H54 (cell line): ENCODE measurements around the gene SLC1A4.

Experiments
- DNase-seq: peaks from one replicate; pipeline ENCODE4 v3.0.0; 2011; ENCODE audit warnings: low spot score, mixed read lengths; ENCODE audit not compliant: insufficient read length
- FAIRE-seq: peaks from 3 replicates; lab custom pipeline; 2011; peaks lifted over from hg19 to GRCh38; lab: Jason Lieb, UNC
- POLR2A ChIP-seq: IDR thresholded peaks from 2 replicates; pipeline ENCODE4 v1.6.1; 2011; ENCODE audit warnings: low read depth, mild to moderate bottlenecking, low read length

Gene SLC1A4

GRCh38 chr2:64975232-64975821 lies 13.9 kb upstream of the SLC1A4 start:
- TF ChIP-seq POLR2A: no peak
- DNase-seq (peak; percentile 78), FAIRE-seq (peak; percentile 95)

GRCh38 chr2:64976276-64976675 lies 12.9 kb upstream of the SLC1A4 start:
- no peak for FAIRE-seq
- no peak for DNase-seq
- TF ChIP-seq POLR2A: no peak

GRCh38 chr2:64978514-64979268 lies 10.5 kb upstream of the SLC1A4 start:
- DNase-seq: no peak
- peak; percentile 82 for FAIRE-seq
- TF ChIP-seq POLR2A: no peak

- no peak for TF ChIP-seq POLR2A
- no peak for DNase-seq
- FAIRE-seq: no peak
Measured at GRCh38 chr2:64979744-64980143, 9.5 kb upstream of the SLC1A4 start.

- no peak for FAIRE-seq
- no peak for DNase-seq
- TF ChIP-seq POLR2A: no peak
Measured at GRCh38 chr2:64980183-64980582, 9.0 kb upstream of the SLC1A4 start.

- no peak for FAIRE-seq
- DNase-seq: no peak
- no peak for TF ChIP-seq POLR2A
Measured at GRCh38 chr2:64982311-64982857, 6.8 kb upstream of the SLC1A4 start.

- DNase-seq: no peak
- FAIRE-seq: no peak
- no peak for TF ChIP-seq POLR2A
Measured at GRCh38 chr2:64982932-64983331, 6.3 kb upstream of the SLC1A4 start.

- TF ChIP-seq POLR2A: no peak
- no peak for FAIRE-seq
- DNase-seq: no peak
Measured at GRCh38 chr2:64985447-64985846, 3.8 kb upstream of the SLC1A4 start.

- TF ChIP-seq POLR2A: no peak
- DNase-seq (no peak), FAIRE-seq (no peak)
Measured at GRCh38 chr2:64987001-64987955, 1.9 kb upstream of the SLC1A4 start.

- TF ChIP-seq POLR2A: no peak
- DNase-seq (no peak), FAIRE-seq (no peak)
Measured at GRCh38 chr2:64987956-64988419, 1.2 kb upstream of the SLC1A4 start.

- FAIRE-seq (no peak), DNase-seq (peak; percentile 81)
Measured at GRCh38 chr2:64988420-64989125, 626 bp upstream of the SLC1A4 start.

GRCh38 chr2:64989982-64990614 lies 899 bp downstream of the SLC1A4 start:
- no peak for TF ChIP-seq POLR2A
- FAIRE-seq: no peak
- no peak for DNase-seq

More at GRCh38 chr2:64988420-64989125, 626 bp upstream of the SLC1A4 start:
- no peak for TF ChIP-seq POLR2A

GRCh38 chr2:64990876-64991275 lies 1.7 kb downstream of the SLC1A4 start:
- DNase-seq: no peak
- FAIRE-seq: no peak
- no peak for TF ChIP-seq POLR2A
